GM21528 (cell line): ENCODE results near the gene LGR4.
A peak's percentile ranks its signal among the peaks of the same experiment; 100 is the strongest.

Experiments
- ATAC-seq: cut with Tn5 transposase; IDR thresholded peaks from one replicate; pipeline ENCODE4 v1.9.1; 2021; ENCODE audit warnings: mild to moderate bottlenecking, moderate library complexity; ENCODE audit not compliant: unreplicated experiment, low FRiP score

The LGR4 gene

DNA sequence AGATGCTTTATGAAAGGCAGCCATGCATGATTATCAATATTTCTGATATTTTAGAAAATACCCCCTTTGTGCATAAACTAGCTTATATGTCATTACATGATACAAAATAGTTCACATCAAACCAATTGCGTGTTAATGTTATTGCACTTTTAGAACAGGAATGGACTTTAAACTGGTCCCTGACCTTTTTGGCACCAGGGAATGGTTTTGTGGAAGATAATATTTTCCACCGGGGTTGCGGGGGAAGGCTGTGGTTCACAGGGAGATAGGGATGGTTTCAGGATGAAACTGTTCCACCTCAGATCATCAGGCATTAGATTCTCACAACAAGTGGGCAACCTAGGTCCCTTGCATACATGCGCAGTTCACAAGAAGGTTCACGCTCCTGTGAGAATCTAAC is 16.5 kb upstream of the LGR4 start:
- ATAC-seq: no peak

DNA sequence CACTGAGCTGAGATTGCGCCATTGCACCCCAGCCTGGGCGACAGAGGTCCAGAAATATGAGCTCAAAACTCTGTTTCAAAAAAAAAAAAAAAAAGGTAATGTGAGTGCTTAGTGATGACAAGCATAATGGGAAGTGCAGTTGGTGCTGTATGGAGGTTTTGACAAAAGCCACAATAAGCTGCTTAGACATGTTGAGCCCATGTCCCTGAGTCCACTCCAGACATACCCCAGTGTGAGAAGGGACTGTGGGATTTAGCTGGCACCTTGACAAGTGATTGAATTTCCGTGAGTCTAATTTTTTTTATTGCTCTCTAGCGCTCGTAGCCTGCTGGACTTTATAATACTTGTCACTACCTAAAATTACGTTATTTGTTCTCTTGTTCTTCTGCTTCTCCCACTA is 15.1 kb upstream of the LGR4 start:
- no peak for ATAC-seq

DNA sequence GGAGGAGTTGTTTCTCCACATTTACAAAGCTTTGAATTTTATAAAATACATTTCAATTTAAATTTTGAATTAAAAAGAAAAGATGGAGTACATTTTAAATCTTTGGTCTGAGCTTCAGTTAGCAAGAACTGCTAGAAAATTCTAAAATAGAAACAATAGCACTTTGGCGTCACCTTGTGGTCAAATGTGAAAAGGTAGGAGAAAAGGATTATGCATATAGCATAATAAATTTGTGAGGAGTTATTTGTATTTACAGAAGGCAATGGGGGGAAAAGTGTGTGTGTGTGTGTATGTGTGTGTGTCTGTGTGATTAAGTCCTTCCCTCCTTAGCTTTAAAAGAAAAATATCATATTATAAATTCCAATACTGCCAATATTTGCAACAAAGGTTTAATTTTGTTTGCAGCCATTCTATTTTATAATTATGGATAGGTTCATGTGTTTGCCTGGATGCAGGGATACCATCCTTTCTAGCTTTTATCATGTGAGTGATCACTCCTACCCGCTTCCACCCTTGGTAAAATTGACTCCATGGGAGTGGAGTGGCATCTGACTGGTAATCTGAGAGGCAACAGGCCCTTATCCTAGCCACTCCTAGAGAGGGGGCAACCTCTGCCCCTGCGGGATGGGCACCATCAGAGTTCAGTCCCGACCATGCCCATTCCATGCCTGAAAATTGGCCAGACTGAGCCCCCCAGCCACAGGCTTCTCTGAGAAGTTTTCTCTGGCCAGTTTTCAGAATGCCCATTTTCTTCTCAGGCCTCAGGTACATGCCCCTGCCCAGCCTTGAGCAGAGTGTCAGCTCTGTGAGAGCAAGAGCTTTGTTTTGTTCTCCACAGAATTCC is 13.6 kb upstream of the LGR4 start:
- ATAC-seq: no peak

GRCh38 chr11:27482793-27483192 is 10.2 kb upstream of the LGR4 start:
- no peak for ATAC-seq

GRCh38 chr11:27481992-27482391 is 9.4 kb upstream of the LGR4 start:
- no peak for ATAC-seq

GRCh38 chr11:27477831-27478230 is 5.2 kb upstream of the LGR4 start:
- ATAC-seq: no peak

DNA sequence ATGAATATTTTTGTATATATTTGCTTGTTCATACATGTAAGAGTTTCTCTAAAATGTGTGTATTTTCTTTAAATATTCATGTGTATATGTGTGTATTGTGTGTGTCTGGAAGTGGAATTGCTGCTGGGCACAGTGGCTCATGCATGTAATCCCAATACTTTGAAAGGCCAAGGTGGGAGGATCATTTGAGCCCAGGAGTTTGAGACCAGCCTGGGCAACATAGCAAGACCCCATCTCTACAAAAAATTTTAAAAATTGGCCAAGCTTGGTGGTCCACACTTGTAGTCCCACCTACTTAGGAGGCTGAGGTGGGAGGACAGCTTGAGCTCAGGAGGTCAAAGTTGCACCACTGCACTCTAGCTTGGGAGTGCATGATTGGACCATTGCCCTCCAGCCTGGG is 4.7 kb upstream of the LGR4 start:
- no peak for ATAC-seq

GRCh38 chr11:27475622-27476021 is 3.0 kb upstream of the LGR4 start:
- no peak for ATAC-seq

DNA sequence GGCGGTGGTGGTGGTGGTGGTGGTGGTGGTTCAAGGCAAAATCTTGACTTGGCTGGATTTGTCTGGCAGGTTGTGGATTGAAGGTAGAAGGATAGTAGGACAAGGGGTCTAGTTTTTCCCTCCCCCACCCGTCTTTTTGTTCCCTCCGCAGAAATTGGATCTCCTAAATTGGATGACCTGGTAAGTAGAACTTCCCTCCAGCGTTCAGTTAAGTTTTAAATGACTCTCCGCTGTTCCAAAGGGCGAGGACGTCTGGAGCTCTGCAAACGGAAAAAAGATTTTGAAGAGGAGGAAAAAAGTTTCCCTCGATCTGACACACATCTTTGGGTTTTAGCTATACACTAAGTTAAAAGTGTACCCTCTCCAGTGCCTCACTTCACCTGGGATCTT is 422 bp upstream of the LGR4 start:
- no peak for ATAC-seq

GRCh38 chr11:27471589-27472397 is 797 bp downstream of the LGR4 start:
- ATAC-seq: peak; percentile 54

DNA sequence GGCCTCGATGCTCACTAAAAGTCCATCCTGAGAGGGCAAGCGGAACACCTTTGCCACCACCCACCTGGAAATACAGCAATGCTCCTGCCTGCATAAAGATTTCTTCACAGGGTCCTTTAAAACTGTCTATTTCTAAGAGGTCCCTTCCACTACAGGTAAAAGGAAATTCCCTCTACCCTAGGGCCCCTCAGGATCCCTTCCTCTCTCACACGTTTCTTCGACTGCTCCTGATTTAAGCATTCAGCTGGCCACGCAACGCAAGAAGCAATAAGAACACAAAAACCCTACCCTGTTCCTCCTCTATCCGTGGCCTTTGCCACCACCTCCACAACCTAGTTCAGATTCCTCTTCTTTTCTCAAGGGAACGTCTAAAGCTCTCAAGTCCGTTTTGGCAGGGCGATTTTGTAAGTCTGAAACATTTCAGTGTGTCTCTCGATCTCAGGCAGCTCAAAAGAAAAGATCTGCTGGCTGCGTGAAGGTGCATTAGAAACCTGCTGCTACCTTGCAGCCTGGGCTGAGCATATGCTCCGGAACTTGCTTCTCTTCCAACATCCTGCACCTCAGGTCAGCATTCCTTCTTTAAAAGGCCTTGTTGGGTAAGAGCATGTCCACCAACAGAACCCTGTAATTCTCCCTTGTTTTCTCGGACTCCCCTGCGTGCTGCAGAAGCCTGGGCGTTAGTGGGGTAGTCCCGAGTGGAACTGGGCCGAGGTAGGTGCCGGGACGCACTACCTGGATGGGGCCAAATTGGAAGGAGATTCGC is 1.6 kb downstream of the LGR4 start:
- ATAC-seq: no peak

DNA sequence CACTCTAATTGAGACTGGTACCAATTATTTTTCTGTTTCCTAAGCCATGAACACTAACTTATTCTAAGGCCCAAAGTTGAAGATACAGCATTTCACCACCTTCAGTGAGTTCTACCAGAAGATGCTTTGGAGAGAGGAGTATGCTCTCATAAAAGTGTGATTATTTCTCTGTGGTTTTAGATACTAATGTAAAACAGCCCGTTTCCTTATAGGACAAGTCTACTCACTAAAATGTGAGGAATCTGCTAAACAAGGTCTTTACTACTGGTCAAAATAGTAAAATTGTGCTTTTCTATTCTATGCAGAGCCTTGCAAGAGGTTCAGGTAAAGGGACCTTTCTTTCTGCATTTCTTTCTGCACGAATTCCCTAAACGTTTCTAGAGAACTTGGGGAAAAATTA is 2.4 kb downstream of the LGR4 start:
- ATAC-seq: no peak

DNA sequence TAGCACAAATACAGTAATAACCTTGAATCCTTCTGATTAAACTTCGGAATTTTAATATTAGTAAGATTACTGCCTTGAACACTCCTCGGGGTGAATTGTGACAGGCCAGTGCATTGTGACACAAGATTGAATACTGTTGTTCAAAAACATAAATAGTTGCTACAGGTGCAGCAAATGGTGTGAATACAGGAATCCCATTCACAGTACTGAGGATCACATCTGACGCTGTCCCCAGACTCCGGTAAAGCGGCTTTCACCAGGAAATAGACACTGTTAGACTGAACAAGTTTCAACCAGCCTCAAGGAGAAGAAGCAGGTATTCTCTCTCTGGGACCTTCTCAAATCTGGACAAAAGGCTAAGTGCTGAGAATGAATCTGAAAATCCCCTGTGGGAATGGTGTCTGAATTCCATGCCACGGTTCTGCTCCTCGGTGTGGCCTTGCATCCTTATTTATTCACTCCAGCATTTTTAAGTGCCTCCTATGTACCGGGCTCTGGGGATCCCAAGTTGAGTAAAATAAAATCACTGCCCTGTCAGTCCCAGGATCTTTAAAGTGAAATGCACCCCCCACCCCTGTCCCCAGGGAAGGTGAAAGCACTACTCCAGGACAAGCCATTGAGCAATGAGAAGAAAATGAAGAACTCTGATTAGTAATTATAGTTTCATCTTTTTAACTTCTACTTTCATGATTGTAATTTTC is 3.4 kb downstream of the LGR4 start:
- no peak for ATAC-seq

DNA sequence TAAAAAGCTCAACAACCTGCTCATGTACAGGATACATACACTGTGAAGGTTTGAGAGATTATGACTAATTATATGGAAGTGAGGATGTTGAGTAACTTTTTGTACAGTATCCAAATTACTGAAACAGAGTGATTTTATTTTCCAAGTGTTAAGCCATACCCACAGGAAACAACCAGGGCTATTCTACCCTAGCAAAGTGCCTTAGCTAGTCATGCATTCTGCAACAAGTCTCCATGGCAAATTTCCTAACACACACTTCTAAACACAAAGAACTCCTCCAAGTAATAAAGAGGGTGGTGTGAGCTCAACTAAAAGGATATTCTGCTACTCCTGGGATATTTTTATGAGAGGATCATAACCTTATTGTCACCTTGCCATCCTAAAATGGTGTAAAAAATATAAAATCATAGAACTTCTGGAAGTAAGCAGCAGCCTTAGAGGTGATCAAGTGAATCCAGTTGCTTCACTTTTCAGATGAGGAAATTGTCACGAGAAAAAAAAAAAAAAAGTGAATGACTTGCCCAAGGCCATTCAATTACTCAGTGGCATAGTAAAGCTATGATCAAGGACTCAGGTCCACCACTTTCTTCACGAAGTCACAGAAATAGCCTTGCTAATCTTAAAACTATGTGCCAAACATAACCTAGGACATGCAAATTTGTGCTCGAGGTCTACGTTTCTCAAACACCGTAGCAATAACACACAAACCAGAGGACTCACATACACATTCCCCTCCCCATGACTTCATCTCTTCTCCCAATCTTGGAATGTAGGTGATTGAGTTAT is 4.2 kb downstream of the LGR4 start:
- no peak for ATAC-seq

DNA sequence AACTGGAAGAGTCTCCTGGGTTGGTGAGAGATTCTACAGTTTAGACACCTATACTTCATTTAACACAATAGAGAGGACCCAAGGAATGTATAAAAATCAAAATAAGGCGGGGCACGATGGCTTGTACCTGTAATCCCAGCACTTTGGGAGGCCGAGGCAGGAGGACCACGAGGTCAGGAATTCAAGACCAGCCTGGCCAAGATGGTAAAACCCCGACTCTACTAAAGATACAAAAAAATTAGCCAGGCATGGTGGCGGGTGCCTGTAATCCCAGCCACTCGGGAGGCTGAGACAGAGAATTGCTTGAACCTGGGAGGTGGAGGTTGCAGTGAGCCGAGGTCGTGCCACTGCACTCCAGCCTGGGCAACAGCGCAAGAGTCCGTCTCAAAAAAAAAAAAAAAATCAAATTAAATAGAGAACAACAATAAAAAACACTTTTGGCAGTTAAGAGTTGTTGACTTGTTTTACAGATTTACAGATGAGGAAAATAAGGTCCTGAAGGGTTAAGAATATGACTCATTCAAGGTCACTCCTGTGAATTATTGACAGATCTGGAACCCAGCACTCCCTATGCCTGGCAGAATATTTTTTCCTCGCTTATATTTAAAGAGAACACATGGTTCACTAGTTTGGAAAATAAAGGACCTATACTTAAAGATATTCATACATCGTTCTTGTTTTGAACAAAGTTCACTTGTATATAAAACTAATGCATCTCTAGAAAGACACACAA is 5.2 kb downstream of the LGR4 start:
- no peak for ATAC-seq

DNA sequence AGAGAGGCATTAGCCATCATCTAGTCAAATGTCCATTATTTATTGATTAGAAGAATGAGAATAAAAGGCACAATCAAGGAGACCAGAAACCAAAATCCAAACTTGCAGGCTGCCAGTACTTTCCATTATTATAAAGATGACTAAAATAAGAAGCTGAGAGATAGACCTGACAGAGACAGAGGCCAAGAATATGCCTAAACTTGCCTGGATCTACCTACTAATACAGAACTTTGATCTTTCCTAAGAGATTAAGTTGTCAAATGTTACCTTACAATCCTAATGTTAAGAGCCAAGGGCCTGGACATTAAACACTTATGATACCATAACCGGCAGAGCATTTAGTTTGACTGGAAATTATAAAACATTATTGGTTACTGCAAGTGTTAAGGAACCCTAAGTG is 6.2 kb downstream of the LGR4 start:
- no peak for ATAC-seq

- ATAC-seq: no peak
These were observed 7.0 kb downstream of the LGR4 start for GRCh38 chr11:27465629-27466028.

GRCh38 chr11:27464909-27465308 is 7.7 kb downstream of the LGR4 start:
- no peak for ATAC-seq

DNA sequence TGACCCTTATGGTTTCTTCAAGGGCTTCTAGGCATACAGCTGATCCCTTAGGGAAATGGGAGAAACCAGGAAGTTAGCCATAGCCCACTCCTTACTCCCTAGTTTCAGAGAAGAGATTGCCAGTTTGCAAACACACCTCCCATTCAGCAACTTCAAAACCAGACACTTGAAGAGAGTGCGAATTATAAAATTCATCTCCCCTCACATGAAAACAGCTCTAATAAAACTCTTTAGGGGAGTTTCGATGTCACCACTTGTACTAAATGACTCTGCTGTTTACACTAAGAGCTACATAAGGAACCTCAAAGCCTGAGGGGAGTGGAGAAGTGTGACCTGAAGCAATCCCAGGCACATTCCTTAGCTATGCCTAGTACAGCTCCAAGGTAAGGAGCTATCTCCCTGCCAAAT is 8.3 kb downstream of the LGR4 start:
- ATAC-seq: no peak
